Posterior cingulate gyrus (tissue), 11 donors: ENCODE data around the gene LGALS3BP.

ENCODE experiments used
- DNase-seq, 10 donors: peaks; one replicate each; pipeline versions ENCODE4 v3.0.0 to v3.0.0-alpha.2; 2020 to 2021; ENCODE audit warnings: mixed read lengths in 3 of 10
- intact Hi-C: fragments of 100-400 bp; cut with DNase I; formaldehyde crosslinking; loops from one replicate; pipeline ENCODE4 v1.15.1; 2023

Gene LGALS3BP

DNA sequence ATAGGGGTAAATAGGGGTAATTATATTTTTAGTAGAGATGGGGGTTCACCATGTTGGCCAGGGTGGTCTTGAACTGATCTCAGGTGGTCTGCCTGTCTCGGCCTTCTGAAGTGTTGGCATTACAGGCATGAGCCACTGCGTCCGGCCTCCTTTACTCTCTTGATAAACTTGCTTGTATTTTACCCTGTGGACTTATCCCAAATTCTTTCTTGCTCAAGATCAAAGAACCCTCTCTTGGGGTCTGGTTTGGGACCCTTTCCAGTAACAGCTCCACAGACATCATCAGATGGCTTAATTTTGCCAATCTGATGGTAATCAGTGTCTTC, 38.6 kb upstream of the LGALS3BP start:
- peak in 1 of 10 donors; percentile 26 for DNase-seq
- intact Hi-C loops, result no loop called here

DNA sequence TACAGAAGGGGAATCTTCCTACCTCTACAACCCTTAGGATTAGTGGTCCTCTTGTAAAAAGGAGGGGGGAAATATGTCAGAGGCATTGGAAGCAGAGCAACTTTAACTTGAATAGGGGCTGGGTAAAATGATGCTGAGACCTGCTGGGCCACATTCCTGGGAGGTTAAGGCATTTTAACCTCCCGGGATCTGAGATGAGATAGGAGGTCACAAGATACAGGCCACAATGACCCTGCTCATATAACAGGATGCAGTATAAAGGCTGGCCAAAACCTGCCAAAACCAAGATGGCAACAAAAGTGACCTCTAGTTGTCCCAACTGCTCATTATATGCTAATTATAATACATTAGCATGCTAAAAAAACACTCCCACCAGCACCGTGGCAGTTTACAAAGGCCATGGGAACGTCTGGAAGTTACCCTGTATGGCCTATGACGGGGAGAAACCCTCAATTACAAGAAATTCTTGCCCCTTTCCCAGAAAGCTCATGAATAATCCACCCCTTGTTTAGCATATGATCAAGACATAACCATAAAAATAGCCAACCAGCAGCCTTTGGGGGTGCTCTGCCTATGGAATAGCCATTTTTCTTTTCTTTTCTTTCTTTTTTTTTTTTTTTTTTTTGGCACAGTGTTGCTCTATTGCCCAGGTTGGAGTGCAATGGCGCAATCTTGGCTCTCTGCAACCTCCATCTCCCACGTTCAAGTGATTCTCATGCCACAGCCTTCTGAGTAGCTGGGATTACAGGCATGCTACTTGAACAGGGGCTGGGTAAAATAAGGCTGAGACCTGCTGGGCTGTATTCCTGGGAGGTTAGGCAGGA, 38.0 kb upstream of the LGALS3BP start:
- intact Hi-C loops, result no loop called here
- DNase-seq, result no peak

DNA sequence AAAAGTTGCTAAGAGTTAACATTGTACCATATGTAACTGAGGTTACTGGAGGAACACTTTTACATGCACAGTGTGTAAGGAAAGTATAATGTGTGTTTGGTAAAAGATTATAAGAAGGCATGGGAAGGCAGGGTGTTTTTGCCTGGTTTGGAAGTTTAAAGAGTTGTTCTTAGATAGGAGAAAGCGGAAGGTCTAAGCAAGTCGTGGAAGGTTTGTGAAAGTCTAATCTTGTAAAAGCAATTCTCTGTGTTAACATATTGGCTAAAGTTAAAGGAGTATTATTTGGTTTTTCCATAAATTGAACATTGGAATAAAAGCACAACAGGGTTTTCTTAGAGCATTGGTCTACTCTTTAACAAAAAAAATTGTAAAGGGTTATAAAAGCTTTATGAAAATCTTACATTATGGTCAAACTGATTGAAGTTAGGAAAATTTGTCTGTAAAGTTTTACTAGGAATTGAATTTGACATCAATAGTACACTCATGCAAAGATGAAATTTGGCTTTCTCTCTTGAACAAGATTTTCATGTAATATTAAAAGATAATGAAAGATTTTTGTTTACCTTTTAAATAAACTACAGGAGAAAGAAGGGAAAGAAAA, 34.5 kb upstream of the LGALS3BP start:
- no peak for DNase-seq
- intact Hi-C loops, result no loop called here

DNA sequence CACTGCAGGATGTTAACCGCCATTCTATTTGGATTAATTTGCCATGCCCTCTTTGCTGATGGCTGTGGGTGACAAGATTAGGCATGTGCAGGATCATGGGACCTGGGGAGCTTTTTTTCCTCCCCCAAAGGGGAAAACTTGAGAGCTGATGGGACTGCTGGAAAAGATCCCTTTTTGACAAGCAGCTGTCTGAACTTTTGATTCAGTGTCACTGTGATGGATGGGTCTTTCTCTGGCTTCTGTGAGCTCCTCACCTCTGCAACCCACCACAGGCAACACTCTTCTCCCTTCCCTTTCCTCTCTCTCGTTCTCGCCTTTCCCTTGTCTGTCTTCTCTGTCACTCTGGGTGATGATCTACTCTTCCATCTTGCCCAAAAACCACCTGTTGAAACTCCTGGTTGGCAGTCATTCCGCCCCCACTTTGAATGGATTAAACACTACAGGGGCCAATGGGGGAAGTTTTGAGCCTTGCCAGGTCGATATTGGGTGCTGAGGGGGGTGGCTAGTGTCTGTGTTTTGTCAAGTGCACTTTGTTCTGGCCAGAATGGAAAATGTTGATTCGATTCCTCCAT, 32.9 kb upstream of the LGALS3BP start:
- no peak for DNase-seq
- intact Hi-C loops, result no loop called here

DNA sequence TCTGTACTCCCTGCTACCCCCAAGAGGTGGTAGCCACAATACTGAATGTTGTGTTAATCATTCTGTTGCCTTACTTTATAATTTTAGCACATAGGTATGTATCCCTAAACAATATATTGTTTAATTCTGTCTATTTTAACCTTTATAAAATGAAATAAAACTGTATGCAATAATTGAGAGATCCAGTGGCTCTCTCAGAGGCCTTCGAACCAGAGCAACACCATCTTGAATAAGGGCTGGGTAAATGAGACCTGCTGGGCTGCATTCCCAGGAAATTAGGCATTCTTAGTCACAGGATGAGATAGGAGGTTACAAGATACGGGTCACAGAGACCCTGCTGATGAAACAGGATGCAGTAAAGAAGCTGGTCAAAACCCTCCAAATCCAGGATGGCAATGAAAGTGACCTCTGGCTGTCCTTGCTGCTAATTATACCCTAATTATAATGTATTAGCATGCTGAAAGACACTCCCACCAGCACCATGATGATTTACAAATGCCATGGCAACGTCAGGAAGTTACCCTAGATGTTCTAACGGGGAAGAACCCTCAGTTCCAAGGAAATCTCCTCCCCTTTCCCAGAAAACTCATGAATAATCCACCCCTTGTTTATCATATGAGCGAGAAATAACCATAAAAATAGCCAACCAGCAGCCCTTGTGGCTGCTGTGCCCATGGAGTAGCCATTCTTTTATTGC, 31.9 kb upstream of the LGALS3BP start:
- no peak for DNase-seq
- intact Hi-C loops, result no loop called here

DNA sequence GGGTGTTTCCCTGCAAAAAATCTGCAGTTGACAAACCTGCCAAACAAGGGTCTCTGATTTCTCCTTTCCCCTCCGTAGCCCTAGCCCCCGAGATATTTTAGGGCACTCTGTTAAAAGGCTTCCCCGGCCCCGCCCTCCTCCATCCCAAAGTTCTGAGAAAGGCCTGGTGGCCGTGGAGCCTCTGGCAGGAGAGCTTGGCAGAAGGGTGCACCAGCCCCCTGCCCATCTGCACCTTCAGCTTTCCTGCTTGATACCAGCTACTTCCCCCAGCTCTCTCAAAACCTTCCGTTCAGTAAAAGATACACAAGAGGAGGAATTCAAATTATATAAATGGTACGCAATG, 30.6 kb upstream of the LGALS3BP start:
- no peak for DNase-seq
- intact Hi-C loops, result no loop called here

DNA sequence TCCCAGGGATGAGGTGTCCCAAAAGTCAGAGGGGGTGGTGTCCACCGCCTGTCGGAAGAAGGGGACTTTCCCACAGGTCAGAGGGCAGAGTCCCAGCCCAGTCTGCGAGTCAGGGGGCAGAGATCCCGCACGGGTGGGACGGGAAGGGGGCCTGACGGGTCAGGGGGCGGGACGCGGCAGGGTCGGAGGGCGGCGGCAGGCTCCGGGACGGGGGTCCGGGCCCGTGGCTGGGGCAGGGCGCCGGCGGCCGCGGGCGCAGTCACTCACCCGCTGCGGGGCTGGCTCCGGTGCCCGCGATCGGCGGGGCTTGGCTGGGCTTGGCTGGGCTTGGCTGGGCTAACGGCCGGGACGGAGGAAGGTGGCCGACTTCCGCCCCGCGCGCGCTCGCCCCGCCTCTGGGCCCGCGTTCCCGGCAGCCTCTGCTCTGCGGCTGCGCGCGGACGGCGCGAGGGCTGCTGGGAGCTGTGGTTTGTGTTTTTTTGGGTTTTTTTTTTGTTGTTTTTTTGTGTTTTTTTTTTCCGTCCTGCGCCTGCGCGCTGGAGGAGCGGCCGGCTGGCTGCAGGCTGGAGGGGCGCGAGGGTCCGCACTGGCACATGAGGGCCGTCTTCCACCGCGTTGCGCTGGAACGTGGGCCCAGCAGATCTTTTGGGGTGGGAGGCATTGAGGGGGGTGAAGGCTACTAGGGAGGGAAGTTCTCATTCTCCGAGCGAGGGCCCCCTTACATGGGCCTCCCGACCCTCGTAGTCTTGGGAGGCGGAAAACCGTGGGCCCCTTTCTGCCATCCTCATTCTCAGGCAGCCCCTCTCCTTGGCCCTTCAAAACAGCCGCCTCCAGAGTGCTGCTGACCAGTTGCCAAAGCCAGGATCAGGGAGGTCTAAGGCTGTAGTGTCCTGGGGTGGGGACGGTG, 29.9 kb upstream of the LGALS3BP start, which contains the start of gene CANT1:
Gene CANT1 (minus strand): TSS at position 368 of the 907 bp plus-strand sequence. CDS start 12,142 bp downstream, outside the sequence.
- intact Hi-C loops, result no loop called here

DNA sequence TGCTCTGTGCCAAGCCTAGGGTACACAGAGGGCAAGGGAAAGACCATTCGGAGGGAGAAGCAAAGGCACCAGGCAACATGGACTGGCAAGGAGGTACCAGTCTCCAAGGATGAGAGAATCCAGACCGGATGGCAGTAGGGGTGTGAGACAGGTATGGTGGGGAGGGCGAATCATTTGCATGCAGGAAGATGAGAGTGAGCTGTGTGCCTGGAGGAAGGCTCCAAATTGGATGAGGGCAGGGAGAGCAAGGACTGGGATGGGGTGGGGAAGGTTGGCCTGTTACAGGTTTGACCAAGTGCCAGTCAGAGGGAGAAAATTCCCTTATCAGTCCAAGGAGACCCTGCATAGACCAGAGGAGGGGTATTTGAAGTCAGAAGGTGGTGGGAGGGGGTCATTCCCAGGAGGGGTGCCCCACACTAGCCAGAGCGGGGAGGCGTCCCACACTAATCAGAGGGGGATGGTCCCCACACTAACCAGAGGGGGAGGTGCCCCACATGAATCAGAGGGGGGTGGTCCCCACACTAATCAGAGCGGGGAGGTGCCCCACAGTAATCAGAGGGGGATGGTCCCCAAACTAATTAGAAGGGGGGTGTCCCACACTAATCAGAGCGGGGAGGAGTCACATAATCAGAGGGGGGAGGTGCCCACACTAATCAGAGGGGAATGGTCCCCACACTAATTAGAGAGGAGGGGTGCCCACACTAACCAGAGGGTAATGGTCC, 29.1 kb upstream of the LGALS3BP start:
- DNase-seq, result no peak
- intact Hi-C loops, result no loop called here

More for the DNA sequence above, 29.9 kb upstream of the LGALS3BP start, which contains the start of gene CANT1:
- peak; percentile 73 to 98 (median 82) for DNase-seq

DNA sequence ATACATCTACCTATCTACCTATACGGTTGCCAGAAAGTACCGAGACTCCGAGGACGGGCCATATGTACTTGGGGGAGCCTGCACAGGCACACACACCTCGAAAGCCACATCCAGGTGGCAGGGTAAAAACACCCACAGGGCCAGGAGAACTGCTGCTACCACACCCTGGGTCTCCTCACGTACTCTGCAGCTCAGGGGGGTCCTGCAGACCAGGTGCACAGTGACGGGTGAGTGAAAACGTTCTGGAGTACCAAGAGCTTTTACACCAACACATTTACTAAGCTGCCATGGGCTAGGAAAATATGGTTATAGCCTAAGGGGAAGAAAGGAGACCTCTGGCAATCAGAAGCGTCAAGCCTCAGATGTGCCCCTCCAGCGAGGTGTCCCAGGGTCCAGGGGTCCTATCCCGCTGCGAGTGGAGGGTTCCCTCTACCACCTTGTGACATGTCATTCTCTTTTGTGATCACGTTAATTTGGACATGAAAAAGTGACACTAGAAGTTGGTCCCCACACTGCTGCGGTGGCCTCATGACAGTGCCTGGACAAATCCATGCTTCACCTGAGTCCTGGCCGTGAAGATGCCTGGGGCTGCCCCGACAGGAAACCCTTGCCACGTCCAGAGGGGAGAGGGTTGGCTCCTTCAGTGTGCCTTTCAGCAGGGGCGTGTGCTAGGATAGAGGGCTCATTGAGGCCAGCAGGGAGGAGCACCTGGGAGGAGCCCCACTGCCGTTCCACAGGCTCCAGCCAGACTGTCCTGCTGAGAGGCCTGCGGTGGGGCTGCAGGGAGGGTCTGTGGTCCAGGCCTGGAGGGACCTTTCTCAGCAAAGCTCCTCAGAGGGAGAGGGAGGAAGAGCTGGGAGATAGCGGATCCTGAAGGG, 28.0 kb upstream of the LGALS3BP start:
- intact Hi-C loops, result no loop called here
- DNase-seq, result peak in 2 of 10 donors; percentile 45 to 77

DNA sequence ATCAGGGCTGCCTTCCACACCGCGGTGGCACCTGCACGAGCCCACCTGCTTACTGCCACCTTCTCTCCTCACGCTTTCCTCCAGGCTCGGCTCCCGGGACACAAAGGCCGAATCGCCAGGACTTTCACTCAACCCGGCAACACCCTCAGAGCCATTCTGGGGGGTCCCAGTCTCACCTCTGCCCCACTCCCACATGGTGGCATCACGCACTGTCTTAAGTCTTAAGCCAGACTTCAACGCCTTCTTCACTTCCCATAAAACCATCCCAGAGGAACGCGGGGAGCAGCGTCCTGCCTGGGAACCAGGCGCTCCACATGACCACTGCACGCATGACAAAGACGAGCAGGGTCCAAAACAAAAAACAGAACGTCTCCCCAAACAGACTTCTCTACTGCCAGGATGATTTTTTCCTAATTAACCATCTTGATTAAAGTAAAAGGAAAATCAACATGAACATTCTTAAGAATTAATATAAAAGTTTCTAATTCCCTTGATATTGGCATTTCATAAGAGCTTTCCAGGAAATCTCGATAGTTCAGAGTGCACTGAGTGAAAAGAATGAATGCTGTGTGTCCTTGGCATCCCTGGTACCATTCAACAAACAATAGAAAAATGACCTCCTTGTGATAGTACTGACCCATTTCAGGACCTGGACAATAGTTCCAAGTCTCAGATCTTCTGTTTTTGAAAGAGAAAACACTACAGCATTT, 27.2 kb upstream of the LGALS3BP start:
- intact Hi-C loops, result no loop called here
- DNase-seq, result peak in 1 of 10 donors; percentile 50

DNA sequence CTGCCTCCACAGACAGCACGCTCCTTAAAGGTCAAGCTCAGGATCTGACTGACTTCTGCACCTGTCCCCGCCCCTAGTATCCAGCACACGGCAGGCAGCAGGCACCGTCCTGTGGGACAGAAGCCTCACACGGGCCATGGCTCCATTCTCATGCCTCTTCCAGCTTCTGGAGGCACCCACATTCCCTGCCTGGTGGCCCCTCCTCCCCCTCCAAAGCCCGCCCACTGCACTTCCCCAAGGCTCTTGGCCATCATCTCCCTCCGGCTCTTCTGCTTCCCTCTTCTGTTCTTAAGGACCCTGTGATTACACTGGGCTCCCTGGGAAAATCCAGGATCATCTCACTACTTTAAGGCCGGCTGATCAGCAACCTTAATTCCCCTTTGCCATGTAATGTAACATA, 26.3 kb upstream of the LGALS3BP start:
- intact Hi-C loops, result no loop called here
- peak in 1 of 10 donors; percentile 25 for DNase-seq

DNA sequence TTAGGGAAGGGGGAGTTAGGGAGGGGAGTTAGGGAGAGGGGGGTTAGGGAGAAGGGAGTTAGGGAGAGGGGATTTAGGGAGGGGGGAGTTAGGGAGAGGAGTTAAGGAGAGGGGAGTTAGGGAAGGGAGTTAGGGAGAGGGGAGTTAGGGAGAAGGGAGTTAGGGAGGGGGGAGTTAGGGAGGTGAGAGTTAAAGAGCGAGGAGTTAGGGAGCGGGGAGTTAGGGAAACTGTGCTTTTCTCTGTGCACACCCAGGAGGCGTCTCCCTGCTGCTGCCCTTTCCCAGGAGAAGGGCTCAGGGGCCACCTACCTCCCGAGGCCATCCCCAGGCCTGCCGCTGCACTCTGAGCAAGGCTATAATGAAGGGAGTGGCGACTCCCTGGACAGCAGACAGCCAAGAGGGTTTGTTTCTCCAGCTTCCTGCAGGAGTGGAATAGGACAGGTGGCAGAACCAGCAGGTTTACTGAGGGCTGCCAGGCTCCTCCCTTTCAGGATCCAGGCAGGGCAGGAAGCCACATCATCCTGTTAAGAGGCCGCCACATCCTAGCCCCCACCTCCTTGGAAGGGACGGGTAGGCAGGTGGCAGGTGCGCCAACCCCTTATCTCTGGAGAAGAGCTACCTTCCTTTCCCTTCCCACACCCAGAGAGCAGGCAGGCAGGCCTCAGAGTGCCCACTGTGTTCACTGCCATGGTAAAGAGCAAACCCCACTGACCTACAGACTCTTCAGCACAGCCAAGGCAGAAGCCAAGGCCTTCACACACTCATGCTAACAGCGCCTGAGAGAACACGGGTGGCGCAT, 25.5 kb upstream of the LGALS3BP start:
- intact Hi-C loops, result no loop called here

DNA sequence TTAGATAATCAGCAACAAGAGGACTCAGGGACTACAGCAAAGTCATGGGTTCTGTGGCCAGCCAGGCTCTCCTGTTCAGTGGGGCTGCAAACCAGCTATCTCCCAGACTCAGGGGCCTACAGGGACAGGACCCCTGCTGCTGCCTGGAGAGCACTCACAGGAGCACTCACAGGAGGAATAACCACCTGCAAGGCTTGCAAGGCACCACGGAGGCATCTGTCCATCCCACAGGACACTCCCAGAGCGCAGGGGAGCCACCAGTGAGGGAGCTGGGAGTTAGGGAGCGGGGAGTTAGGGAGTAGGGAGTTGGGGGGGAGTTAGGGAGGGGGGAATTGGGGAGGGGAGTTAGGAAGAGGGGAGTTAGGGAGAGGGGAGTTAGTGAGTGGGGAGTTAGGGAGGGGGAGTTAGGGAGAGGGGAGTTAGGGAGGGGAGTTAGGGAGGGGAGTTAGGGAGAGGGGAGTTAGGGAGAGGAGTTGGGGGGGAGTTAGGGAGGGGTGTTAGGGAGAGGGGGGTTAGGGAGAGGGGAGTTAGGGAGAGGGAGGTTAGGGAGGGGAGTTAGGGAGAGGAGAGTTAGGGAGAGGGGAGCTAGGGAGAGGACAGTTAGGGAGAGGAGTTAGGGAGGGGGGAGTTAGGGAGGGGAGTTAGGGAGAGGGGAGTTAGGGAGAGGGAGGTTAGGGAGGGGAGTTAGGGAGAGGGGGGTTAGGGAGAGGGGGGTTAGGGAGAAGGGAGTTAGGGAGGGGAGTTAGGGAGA, 24.1 kb upstream of the LGALS3BP start:
- peak in 1 of 10 donors; percentile 38 for DNase-seq
- intact Hi-C loops, result no loop called here

More for the DNA sequence above, 25.5 kb upstream of the LGALS3BP start:
- DNase-seq, result peak in 1 of 10 donors; percentile 62

DNA sequence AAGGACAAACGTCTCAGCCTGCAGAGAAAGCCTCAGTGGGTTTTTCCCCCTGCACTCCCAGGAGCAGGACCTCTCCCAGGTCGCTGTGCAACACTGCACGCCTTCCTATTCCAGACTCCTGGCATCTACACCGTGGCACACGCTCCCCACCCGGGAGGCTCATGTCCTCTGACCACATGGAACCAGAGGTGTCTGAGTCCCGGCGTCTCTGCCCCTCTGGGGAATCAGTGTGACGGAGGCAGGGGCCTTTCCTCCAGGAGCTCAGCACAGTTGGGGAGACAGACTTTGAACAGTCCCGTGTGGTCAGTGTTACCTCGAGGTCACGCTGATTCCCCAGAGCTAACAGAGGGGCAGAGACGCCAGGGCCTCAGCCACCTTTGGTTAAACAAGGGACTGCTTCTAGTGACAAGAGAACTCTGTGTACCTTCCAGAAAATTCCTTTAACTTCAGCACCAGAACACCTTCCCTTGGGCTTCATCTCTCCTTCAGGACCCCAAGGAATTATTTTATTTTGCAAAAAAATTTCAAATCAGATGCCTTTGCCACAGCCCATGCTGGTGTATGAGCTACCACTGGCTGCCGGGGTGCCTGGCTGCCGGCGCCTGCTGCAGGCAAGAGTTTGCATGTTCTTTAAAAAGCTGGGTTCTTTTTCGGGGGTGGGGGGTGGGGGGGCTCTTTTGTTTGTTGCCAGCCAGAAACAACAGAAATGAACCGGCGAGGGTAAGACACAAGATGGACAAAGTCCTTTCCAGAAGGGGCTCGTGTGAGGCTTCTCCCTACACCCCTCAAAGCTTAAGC, 23.3 kb upstream of the LGALS3BP start:
- intact Hi-C loops, result no loop called here
- DNase-seq, result peak in 1 of 10 donors; percentile 27

DNA sequence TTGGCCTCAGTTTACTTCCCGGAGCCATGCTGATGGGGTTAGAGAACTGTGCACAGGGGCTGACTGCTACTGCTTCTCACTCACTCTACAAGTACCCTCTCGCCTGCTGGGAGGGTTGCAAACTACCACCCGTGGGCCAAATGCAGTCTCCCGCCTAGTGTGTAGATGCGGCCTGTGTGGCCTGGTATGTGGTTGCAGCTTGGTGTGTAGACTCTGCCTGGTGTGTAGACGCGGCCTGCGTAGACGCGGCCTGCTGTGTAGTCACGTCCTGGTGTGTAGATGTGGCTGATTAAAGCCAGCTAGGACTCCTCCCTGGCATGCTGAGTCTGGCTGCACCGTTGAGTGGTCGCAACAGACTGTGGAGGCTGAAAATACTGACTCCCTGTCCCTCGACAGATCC, 22.6 kb upstream of the LGALS3BP start:
- DNase-seq, result peak in 1 of 10 donors; percentile 71
- intact Hi-C loops, result no loop called here
